Skeletal muscle tissue (tissue), 5 donors: ENCODE measurements around the gene IL18BP. TPM values are rescaled to one million over a fixed set of nuclear protein-coding genes. Genes with fewer than 3 reads are reported as not detected.
A peak's percentile ranks its signal among the peaks of the same experiment; 100 is the strongest.

Source experiments
- H3K27ac ChIP-seq: one replicate; pipeline ENCODE4 v1.7.0; 2013; ENCODE audit warnings: mild to moderate bottlenecking, low read depth, low read length, inconsistent platforms
- H3K27me3 ChIP-seq, 3 donors: one replicate each; pipeline ENCODE4 v1.7.0; 2013; ENCODE audit warnings: low read length in 3 of 3; ENCODE audit not compliant: control insufficient read depth in 3 of 3, insufficient read depth in 3 of 3
- H3K36me3 ChIP-seq, 3 donors: one replicate each; pipeline ENCODE4 v1.7.0; 2013; ENCODE audit warnings: low read length in 3 of 3; ENCODE audit not compliant: control insufficient read depth in 3 of 3, insufficient read depth in 3 of 3
- H3K4me1 ChIP-seq, 3 donors: one replicate each; pipeline ENCODE4 v1.7.0; 2013; ENCODE audit warnings: low read length in 3 of 3, mild to moderate bottlenecking in 3 of 3; ENCODE audit not compliant: control insufficient read depth in 3 of 3, insufficient read depth in 3 of 3
- H3K4me3 ChIP-seq, 3 donors: one replicate each; pipeline ENCODE4 v1.7.0; 2013; ENCODE audit warnings: low read length in 3 of 3
- H3K9ac ChIP-seq, 3 donors: one replicate each; pipeline ENCODE4 v1.7.0; 2013; ENCODE audit warnings: low read length in 3 of 3, mild to moderate bottlenecking in 3 of 3, moderate library complexity in 2 of 3, low read depth in 1 of 3
- H3K9me3 ChIP-seq, 3 donors: one replicate each; pipeline ENCODE4 v1.7.0; 2013; ENCODE audit warnings: low read length in 3 of 3; ENCODE audit not compliant: control insufficient read depth in 3 of 3
- small RNA-seq: library from RNA; depleted of rRNA; stranded (forward); fragments of <200 nt; gene quantifications from one replicate; pipeline ENCODE3, GENCODE V24; 2014
- total RNA-seq: library from RNA; depleted of rRNA; stranded (reverse); fragments of >200 nt; gene quantifications from one replicate; pipeline ENCODE4 v1.2.3, GENCODE V29; 2014
- donor health status: Osteomylitis.

The IL18BP gene
- total RNA-seq, 1 donor from 2014 or later, result 3.1 TPM

DNA sequence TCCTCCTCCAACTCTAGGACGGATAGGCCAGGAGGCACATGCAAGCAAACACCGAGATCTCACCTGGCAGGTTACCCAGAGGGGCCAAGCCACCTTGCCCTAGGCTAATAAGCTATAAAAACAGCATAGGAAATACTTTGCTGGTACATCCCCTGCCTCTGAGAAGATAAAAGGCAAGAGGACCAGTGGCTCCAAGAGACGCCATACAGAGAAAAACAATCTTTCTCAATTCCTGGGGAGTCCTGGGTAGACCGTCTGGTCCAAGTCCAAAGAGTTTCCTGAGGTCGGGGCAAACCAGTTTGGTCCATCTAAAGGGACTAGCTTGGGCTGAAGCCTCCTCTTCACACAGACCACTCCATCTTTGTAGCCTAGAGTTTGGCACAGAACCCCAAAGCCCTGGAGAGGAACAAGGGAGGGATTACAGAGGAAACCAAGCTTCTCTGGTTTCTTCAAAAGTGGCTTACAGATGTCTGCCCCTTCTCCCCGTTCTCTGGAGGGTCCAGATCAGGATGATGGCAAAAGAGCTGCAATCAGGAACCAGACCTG, 41.2 kb downstream of the IL18BP start:
- Histone ChIP-seq H3K4me3 (peak overlapping the region; percentile 90 to 95 (median 94)), H3K27ac (peak overlapping the region; percentile 97), H3K9me3 (no peaks in the 10 kb centered on the region), H3K9ac (peak overlapping the region; percentile 86 to 99 (median 99)), H3K27me3 (no peaks in the 10 kb centered on the region), H3K4me1 (peaks cover 52 to 55% (median 53%) of the 10 kb centered on the region in 3 donors), H3K36me3 (peaks cover 6 to 7% (median 7%) of the 10 kb centered on the region in 3 donors)

DNA sequence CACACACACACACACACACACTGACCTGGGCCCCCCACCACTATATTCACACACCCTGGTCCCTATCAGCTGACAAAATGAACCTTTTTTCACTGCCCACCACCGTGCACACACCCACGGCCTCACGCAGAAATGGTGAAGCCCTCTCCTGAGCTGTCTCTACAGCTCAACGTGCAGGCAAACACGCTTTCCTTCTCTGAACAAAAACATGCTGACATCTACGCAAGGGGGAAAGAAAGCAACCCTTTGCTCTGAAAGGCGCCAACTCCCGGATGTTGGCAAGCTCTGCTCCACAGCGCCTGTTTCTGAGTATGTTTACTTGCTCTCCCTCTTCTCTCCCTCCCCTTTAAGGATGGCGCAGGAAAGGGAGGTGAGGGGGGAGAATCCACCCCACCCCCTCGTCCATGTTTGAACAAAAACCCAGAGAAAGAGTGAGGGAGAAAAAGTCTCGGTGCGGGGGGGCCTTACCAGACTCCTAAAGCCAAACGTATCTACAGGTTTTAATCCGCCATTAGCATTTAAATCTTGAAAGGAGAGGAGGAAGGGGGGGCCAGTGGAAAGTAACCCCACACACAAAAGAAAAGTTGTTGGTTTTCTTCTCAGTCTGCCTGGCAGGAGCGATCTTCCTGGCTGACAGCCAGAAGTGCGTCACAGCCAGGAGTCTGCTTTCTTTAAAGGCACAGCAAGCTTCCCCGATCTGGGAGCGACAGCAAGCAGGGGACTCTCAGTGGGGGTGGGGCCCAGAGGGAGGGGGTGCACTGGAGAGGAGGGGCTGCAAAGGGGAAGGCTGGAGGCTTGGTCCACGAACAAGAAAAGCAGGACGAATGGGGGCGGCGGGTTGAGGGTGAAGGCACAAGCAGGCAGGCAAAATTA, 42.0 kb downstream of the IL18BP start:
- H3K36me3 ChIP-seq, result peaks cover 0 to under 1% (median under 1%) of the 10 kb centered on the region in 3 donors
- H3K4me3 ChIP-seq, result peak overlapping the region; percentile 90 to 95 (median 94)
- H3K27me3 ChIP-seq, result no peaks in the 10 kb centered on the region
- H3K9ac ChIP-seq, result peak overlapping the region; percentile 86 to 99 (median 99)
- H3K27ac ChIP-seq, result peak overlapping the region; percentile 97
- no peaks in the 10 kb centered on the region for H3K9me3 ChIP-seq
- H3K4me1 ChIP-seq, result peaks cover 51 to 52% (median 51%) of the 10 kb centered on the region in 3 donors

DNA sequence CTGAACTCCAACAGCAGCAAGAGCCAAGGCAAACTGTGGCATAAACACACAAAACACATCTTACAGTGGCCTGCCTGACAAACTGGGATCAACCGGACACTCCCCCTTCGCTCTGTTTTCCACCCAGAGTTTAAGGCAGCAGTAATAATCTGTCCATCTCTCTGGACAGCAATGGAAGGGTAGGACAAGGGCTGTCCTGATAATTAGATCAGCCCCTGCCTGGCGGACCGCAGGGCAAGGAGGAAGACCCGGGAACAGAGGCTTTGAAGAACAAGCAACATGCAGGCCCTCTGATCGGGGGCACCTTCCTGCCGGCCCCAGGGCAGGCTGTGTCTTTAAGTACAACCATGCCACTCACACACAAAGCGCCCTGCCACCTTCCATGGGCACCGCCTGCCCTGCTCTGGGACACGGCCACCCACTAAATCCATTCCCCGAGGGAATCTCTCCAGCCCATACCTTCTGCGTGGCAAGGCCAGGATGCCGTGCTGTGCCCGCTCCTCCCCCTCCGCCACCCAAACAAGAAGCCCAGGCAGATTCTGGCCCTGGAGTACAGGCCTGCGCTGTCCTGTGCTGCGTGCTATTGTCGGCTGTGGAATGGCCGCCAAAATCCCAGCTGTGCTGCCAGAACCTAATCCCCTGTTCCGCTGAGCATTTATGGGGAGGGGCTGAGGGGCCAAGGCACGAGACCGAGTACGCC, 42.8 kb downstream of the IL18BP start:
- Histone ChIP-seq H3K9ac (peak overlapping the region; percentile 86 to 99 (median 99)), H3K9me3 (no peaks in the 10 kb centered on the region), H3K27ac (peak overlapping the region; percentile 97), H3K4me3 (peak overlapping the region; percentile 90 to 95 (median 94)), H3K4me1 (peaks cover 43 to 44% (median 44%) of the 10 kb centered on the region in 3 donors), H3K36me3 (peaks cover 0 to 1% (median 0%) of the 10 kb centered on the region in 3 donors), H3K27me3 (no peaks in the 10 kb centered on the region)

DNA sequence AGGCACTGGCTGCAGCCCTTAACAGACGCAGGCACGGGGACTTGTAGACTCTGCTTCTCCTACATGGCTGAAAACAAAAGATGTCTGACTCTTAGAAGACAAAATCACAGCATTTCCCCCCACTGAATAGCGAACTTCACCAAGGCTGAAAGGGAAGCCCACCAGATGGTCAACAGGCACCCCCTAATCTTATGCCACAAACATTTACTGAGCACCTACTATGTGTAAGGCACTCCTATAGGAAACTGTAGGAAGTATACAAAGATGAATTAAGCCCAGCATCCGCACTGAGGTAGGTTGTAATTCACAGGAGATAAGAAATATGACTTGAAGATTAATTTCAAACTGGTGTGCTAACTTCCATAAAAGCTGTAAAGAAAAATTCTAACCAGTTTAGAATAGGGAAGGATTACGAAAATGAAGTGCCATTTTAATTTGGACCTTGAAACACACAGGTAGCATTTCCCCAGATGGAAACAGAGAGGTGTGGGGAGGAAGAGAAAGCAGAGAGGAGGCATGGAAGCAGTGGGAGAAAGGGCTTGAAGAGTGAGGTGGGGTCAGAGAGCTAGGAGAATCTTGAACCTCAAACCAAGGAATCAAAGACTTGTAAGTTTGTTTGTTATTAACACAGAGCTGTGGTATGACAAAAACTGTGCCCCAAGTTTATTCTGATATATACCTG, 43.5 kb downstream of the IL18BP start:
- peaks cover 0 to 1% (median 0%) of the 10 kb centered on the region in 3 donors for H3K36me3 ChIP-seq
- H3K9ac ChIP-seq, result peak overlapping the region; percentile 86 to 99 (median 99)
- H3K27ac ChIP-seq, result peak overlapping the region; percentile 97
- peaks cover 37 to 38% (median 38%) of the 10 kb centered on the region in 3 donors for H3K4me1 ChIP-seq
- peak overlapping the region; percentile 90 to 95 (median 94) for H3K4me3 ChIP-seq
- no peaks in the 10 kb centered on the region for H3K9me3 ChIP-seq
- no peaks in the 10 kb centered on the region for H3K27me3 ChIP-seq

DNA sequence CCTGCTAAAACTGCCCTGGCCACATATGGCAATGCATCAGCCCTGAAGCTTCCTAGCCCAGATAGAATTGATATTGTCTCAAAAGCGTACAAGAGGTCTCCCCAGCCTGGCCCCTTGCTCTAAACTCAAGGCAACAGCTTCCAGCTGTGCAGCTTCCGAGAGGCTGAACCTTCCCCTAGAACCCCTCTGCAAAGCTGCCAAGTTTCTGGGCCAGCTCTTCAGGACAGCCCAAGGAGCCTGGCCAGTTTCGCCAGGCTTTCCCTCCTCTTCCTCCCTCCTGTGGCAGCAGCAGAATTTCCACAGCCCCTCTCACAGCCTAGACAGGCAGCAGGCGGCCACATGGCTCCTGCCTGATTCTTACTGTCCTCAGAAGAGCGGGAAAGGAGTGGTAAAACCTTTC, 47.1 kb downstream of the IL18BP start:
- peaks cover 11 to 14% (median 12%) of the 10 kb centered on the region in 3 donors for H3K4me1 ChIP-seq

DNA sequence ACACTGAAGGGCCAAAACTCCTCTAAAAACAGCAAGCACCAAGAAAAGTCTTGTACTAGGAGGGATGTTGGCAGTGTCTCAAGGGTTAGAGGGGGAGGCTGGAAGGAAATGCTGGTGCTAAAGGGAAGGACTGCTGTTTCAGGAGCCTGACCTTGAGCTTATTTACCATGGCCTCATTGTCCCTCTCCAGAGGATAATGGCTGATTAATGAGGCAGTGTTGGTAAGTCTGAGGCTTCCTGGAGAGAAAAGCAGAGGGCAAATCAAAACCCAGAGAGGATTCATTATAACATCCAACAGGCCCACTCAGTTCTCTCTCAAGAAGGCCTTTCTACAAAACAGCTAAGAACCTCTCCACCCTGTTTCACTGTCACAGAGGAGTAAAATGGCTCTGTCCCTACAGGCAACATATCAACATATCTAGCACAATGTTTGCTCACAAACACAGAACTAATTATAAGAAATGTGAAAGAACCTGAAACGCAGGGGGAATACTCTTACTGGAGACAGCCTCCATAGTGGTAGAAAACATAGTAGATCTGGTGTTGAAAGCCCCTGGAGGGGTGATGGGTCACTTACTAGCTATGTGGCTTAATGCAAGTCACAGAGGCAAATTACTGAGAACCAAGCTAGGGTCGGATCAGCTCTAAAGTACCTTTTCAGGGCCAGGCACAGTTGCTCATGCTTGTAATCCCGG, 50.2 kb downstream of the IL18BP start:
- H3K36me3 ChIP-seq, result peaks cover 0 to 5% (median 0%) of the 10 kb centered on the region in 3 donors

More for the DNA sequence above, 47.1 kb downstream of the IL18BP start:
- Histone ChIP-seq H3K36me3 (peaks cover 0 to 1% (median 0%) of the 10 kb centered on the region in 3 donors), H3K9me3 (no peaks in the 10 kb centered on the region), H3K4me3 (no peak overlapping the region), H3K9ac (no peak overlapping the region), H3K27ac (no peak overlapping the region), H3K27me3 (no peaks in the 10 kb centered on the region)

More for the DNA sequence above, 50.2 kb downstream of the IL18BP start:
- no peak overlapping the region for H3K4me3 ChIP-seq
- no peaks in the 10 kb centered on the region for H3K4me1 ChIP-seq
- H3K9ac ChIP-seq, result peak overlapping the region in 1 of 3 donors; percentile 21
- H3K27ac ChIP-seq, result peak overlapping the region; percentile 2
- H3K27me3 ChIP-seq, result no peaks in the 10 kb centered on the region
- H3K9me3 ChIP-seq, result no peaks in the 10 kb centered on the region

Small RNAs within 50 kb of the gene (small RNA-seq; reads per million reads assigned to genes)
- gene RNU6-72P, result not detected

Other genes with a start within 250 kb of the IL18BP start
- gene DEFB108B, start 165.7 kb upstream of the IL18BP start, total RNA-seq, result not detected
- not detected for gene DEFB131B, start 120.5 kb upstream of the IL18BP start, total RNA-seq
- 13.6 TPM for gene XNDC1N, start 70.3 kb upstream of the IL18BP start, total RNA-seq
- 25.6 TPM for gene RNF121, start 69.9 kb upstream of the IL18BP start, total RNA-seq
- 177 TPM for gene NUMA1, start 81.6 kb downstream of the IL18BP start, total RNA-seq
- 2.6 TPM for gene LRRC51, start 81.9 kb downstream of the IL18BP start, total RNA-seq
- 42.3 TPM for gene LAMTOR1, start 104.4 kb downstream of the IL18BP start, total RNA-seq
- not detected for gene TOMT, start 107.0 kb downstream of the IL18BP start, total RNA-seq
- 7.8 TPM for gene ANAPC15, start 113.8 kb downstream of the IL18BP start, total RNA-seq
- 0.52 TPM for gene FOLR3, start 136.8 kb downstream of the IL18BP start, total RNA-seq
- 1.0 TPM for gene FOLR1, start 193.2 kb downstream of the IL18BP start, total RNA-seq
- gene FOLR2, start 217.9 kb downstream of the IL18BP start, total RNA-seq, result 15.1 TPM
- gene INPPL1, start 225.9 kb downstream of the IL18BP start, total RNA-seq, result 50.6 TPM
- gene PHOX2A, start 245.3 kb downstream of the IL18BP start, total RNA-seq, result not detected